ENCODE results near the gene USP11.

DNA sequence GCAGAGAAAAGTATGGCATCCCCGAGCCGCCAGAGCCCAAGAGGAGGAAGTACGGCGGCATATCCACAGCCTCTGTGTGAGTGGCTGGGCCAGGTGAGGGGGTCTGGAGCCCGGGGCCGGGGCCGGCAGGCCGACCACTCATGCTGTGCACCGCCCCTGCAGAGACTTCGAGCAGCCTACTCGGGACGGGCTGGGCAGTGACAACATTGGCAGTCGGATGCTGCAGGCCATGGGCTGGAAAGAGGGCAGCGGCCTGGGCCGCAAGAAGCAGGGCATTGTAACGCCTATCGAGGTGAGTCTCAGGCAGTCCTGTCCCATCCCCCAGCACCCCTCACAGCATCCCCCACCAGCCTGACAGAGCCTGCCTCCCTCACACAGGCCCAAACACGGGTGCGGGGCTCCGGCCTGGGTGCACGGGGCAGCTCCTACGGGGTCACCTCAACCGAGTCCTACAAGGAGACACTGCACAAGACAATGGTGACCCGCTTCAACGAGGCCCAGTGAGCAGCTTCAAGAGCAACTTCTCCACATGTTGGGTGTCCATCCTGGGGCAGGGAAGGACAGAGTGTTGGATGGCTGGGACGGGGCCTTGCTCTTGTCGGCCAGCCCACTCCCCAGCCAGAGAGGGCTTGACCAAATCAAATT, 46.6 kb upstream of the USP11 start:
- TF ChIP-seq POLR2AphosphoS5 (IDR thresholded peaks at IDR 0.05; ENCODE audit: insufficient read depth in 1 of 2, low read depth in 1 of 2) (no peak), POLR2A (IDR thresholded peaks at IDR 0.05) (no peak)
- TF ChIP-seq, protein P1, sequence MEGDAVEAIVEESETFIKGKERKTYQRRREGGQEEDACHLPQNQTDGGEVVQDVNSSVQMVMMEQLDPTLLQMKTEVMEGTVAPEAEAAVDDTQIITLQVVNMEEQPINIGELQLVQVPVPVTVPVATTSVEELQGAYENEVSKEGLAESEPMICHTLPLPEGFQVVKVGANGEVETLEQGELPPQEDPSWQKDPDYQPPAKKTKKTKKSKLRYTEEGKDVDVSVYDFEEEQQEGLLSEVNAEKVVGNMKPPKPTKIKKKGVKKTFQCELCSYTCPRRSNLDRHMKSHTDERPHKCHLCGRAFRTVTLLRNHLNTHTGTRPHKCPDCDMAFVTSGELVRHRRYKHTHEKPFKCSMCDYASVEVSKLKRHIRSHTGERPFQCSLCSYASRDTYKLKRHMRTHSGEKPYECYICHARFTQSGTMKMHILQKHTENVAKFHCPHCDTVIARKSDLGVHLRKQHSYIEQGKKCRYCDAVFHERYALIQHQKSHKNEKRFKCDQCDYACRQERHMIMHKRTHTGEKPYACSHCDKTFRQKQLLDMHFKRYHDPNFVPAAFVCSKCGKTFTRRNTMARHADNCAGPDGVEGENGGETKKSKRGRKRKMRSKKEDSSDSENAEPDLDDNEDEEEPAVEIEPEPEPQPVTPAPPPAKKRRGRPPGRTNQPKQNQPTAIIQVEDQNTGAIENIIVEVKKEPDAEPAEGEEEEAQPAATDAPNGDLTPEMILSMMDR (IDR thresholded peaks at IDR 0.05): no peak
